DND-41 (cell line): Measurements from ENCODE around the gene MRPS14.
"Not testable (repeated sequence)": the region's sequence is repeated elsewhere in the genome, so short reads cannot be mapped to it uniquely, and the experiment has no call there.

Experiments used
- ATAC-seq: fragments of 200-7000 bp; cut with Tn5 transposase; 3 replicates; pipeline ENCODE4 v1.9.1; 2021; ENCODE audit warnings: low read depth; ENCODE audit not compliant: insufficient read depth
- DNase-seq: peaks from one replicate; pipeline ENCODE4 v3.0.0-alpha.2; 2020
- H2AFZ ChIP-seq: 2 replicates; pipeline ENCODE4 v1.6.0; 2012; ENCODE audit warnings: low read depth, low read length
- H3K27ac ChIP-seq: 2 replicates; pipeline ENCODE4 v1.5.1; 2012; ENCODE audit warnings: low read length, inconsistent platforms
- H3K27me3 ChIP-seq: fragments of 200-600 bp; sonication (generic); 2 replicates; pipeline ENCODE4 v1.6.0; 2012; ENCODE audit warnings: low read length, mild to moderate bottlenecking, inconsistent platforms; ENCODE audit not compliant: insufficient read depth, poor library complexity
- H3K36me3 ChIP-seq: 2 replicates; pipeline ENCODE4 v1.5.1; 2012; ENCODE audit warnings: low read length, inconsistent platforms; ENCODE audit not compliant: insufficient read depth
- H3K4me1 ChIP-seq: 2 replicates; pipeline ENCODE4 v1.5.1; 2012; ENCODE audit warnings: mild to moderate bottlenecking, low read length; ENCODE audit not compliant: insufficient read depth
- H3K4me2 ChIP-seq: 2 replicates; pipeline ENCODE4 v1.6.0; 2012; ENCODE audit warnings: mild to moderate bottlenecking, moderate library complexity, low read length, inconsistent platforms; ENCODE audit not compliant: insufficient read depth
- H3K4me3 ChIP-seq, 2 experiments: fragments of 200-600 bp in 1 of 2; shearing (Covaris generic) in 1 of 2; 2 replicates each; pipeline ENCODE4 v1.5.1; 2012 to 2016; ENCODE audit warnings: inconsistent platforms in 2 of 2, low read length in 2 of 2, mild to moderate bottlenecking in 2 of 2, low read depth in 1 of 2, moderate library complexity in 1 of 2
- H3K79me2 ChIP-seq: 2 replicates; pipeline ENCODE4 v1.6.0; 2012; ENCODE audit warnings: low read length, inconsistent platforms; ENCODE audit not compliant: insufficient read depth
- H3K9ac ChIP-seq: 2 replicates; pipeline ENCODE4 v1.6.0; 2012; ENCODE audit warnings: low read depth, mild to moderate bottlenecking, inconsistent platforms, low read length, moderate library complexity
- H3K9me3 ChIP-seq: 2 replicates; pipeline ENCODE4 v1.5.1; 2012; ENCODE audit warnings: low read length, moderate library complexity, mild to moderate bottlenecking, inconsistent platforms; ENCODE audit not compliant: insufficient read depth, severe bottlenecking
- H4K20me1 ChIP-seq: 2 replicates; pipeline ENCODE4 v1.6.0; 2012; ENCODE audit warnings: low read length; ENCODE audit not compliant: insufficient read depth
- CTCF ChIP-seq: IDR thresholded peaks from 2 replicates; pipeline ENCODE4 v1.5.1; 2012; ENCODE audit warnings: borderline replicate concordance, low read length, moderate library complexity, mild to moderate bottlenecking; ENCODE audit not compliant: poor library complexity, severe bottlenecking; ENCODE audit errors: extremely low read depth
- EZH2 ChIP-seq: IDR thresholded peaks from 3 replicates; pipeline ENCODE4 v1.6.1; 2012; ENCODE audit warnings: borderline replicate concordance, low read depth, mild to moderate bottlenecking, moderate library complexity, low read length, inconsistent platforms; ENCODE audit not compliant: severe bottlenecking

Gene MRPS14

GRCh38 chr1:175054736-175055135, 31.5 kb upstream of the MRPS14 start:
- TF ChIP-seq EZH2 (no peak), CTCF (no peak)
- DNase-seq = no peak
- Histone ChIP-seq H3K79me2 (no peaks in the 10 kb centered on the region), H3K36me3 (no peaks in the 10 kb centered on the region), H3K9me3 (no peaks in the 10 kb centered on the region), H3K4me2 (no peak overlapping the region), H4K20me1 (no peaks in the 10 kb centered on the region), H3K4me3 (no peak overlapping the region), H3K27me3 (peaks cover 3% of the 10 kb centered on the region), H3K4me1 (no peaks in the 10 kb centered on the region), H3K9ac (no peak overlapping the region), H3K27ac (no peak overlapping the region), H2AFZ (no peak overlapping the region)
- no peak for ATAC-seq

- H4K20me1 ChIP-seq = no peaks in the 10 kb centered on the region
- no peak for ATAC-seq
- no peaks in the 10 kb centered on the region for H3K36me3 ChIP-seq
Observed at GRCh38 chr1:175050992-175051391, 27.8 kb upstream of the MRPS14 start.

GRCh38 chr1:175045519-175045918, 22.3 kb upstream of the MRPS14 start:
- Histone ChIP-seq H3K4me3 (no peak overlapping the region), H4K20me1 (no peaks in the 10 kb centered on the region), H3K27me3 (peaks cover 6% of the 10 kb centered on the region), H3K4me2 (no peak overlapping the region), H3K27ac (no peak overlapping the region), H3K79me2 (no peaks in the 10 kb centered on the region), H3K9ac (no peak overlapping the region), H3K4me1 (no peaks in the 10 kb centered on the region), H3K9me3 (no peaks in the 10 kb centered on the region), H3K36me3 (no peaks in the 10 kb centered on the region), H2AFZ (no peak overlapping the region)
- ATAC-seq (no peak), DNase-seq (no peak)
- TF ChIP-seq EZH2 (no peak), CTCF (no peak)

More at GRCh38 chr1:175050992-175051391, 27.8 kb upstream of the MRPS14 start:
- Histone ChIP-seq H3K4me2 (no peak overlapping the region), H2AFZ (no peak overlapping the region), H3K4me1 (no peaks in the 10 kb centered on the region), H3K79me2 (no peaks in the 10 kb centered on the region), H3K27ac (no peak overlapping the region), H3K9me3 (no peaks in the 10 kb centered on the region), H3K4me3 (no peak overlapping the region), H3K9ac (no peak overlapping the region), H3K27me3 (peaks cover 9% of the 10 kb centered on the region)
- DNase-seq = no peak
- TF ChIP-seq EZH2 (no peak), CTCF (no peak)

- DNase-seq (no peak), ATAC-seq (no peak)
- Histone ChIP-seq H3K4me3 (no peak overlapping the region), H3K9ac (no peak overlapping the region), H3K79me2 (no peaks in the 10 kb centered on the region), H3K9me3 (no peaks in the 10 kb centered on the region), H3K4me2 (no peak overlapping the region), H3K27me3 (peaks cover 6% of the 10 kb centered on the region), H2AFZ (no peak overlapping the region), H3K36me3 (no peaks in the 10 kb centered on the region), H3K27ac (no peak overlapping the region), H3K4me1 (no peaks in the 10 kb centered on the region), H4K20me1 (no peaks in the 10 kb centered on the region)
- TF ChIP-seq CTCF (no peak), EZH2 (no peak)
Observed at GRCh38 chr1:175045097-175045496, 21.9 kb upstream of the MRPS14 start.

GRCh38 chr1:175044591-175044990, 21.4 kb upstream of the MRPS14 start:
- ATAC-seq, H3K79me2 ChIP-seq, H3K4me1 ChIP-seq, H3K9ac ChIP-seq, H3K27me3 ChIP-seq, H2AFZ ChIP-seq, H3K9me3 ChIP-seq, H4K20me1 ChIP-seq, DNase-seq, H3K36me3 ChIP-seq, H3K4me2 ChIP-seq, H3K27ac ChIP-seq, H3K4me3 ChIP-seq: not testable (repeated sequence)
